Left lung (tissue), 10 donors: ENCODE measurements around the gene KNL1. TPM values are rescaled to one million over a fixed set of nuclear protein-coding genes. Genes with fewer than 3 reads are reported as not detected.

ENCODE experiments used
- ATAC-seq: fragments of 200-7000 bp; cut with Tn5 transposase; one replicate; pipeline ENCODE4 v1.9.1; 2020; ENCODE audit warnings: moderate library complexity
- DNase-seq, 4 donors: peaks; one replicate each; pipeline ENCODE4 v3.0.0-alpha.2; 2013 to 2020
- H3K27ac ChIP-seq, 2 donors: fragments of 200-600 bp; sonication (generic) in 1 of 2; one replicate each; pipeline versions ENCODE4 v1.5.0 to v1.8.0; 2020 to 2021
- H3K27me3 ChIP-seq, 2 donors: fragments of 200-600 bp; sonication (generic) in 1 of 2; one replicate each; pipeline versions ENCODE4 v1.5.0 to v1.8.0; 2020 to 2021
- H3K36me3 ChIP-seq, 2 donors: fragments of 200-600 bp; sonication (generic) in 1 of 2; one replicate each; pipeline versions ENCODE4 v1.5.0 to v1.8.0; 2020 to 2021
- H3K4me1 ChIP-seq, 2 donors: fragments of 200-600 bp; one replicate each; pipeline ENCODE4 v1.8.0; 2021
- H3K4me3 ChIP-seq, 2 donors: fragments of 200-600 bp; sonication (generic) in 1 of 2; one replicate each; pipeline versions ENCODE4 v1.5.0 to v1.8.0; 2020 to 2021; ENCODE audit warnings: mild to moderate bottlenecking in 1 of 2
- H3K9me3 ChIP-seq, 2 donors: fragments of 200-600 bp; sonication (generic) in 1 of 2; one replicate each; pipeline versions ENCODE4 v1.5.0 to v1.8.0; 2020 to 2021
- intact Hi-C, 2 donors: fragments of 100-400 bp; cut with DNase I; formaldehyde crosslinking; loops; one replicate each; pipeline versions ENCODE4 v1.11.2 to v1.14.2; 2022
- polyA plus RNA-seq, 6 donors: library from polyadenylated mRNA; unstranded; fragments of 120-200 nt; gene quantifications; one replicate each; pipeline ENCODE4 v1.2.1, GENCODE V29; 2013; ENCODE audit not compliant: insufficient read length in 6 of 6
- total RNA-seq, 2 donors: library from RNA; stranded (reverse); fragmentation: NEBNext Ultra II Directional; extraction: Animal tissue kit (Norgen Biotek cat#: 25700); gene quantifications; one replicate each; pipeline ENCODE4 v1.2.1, GENCODE V29; 2021
- TF ChIP-seq, protein P1 (sequence below), 2 donors: fragments of 200-600 bp; sonication (generic) in 1 of 2; IDR thresholded peaks; one replicate each; pipeline versions ENCODE4 v1.5.0 to v1.8.0; 2021; ENCODE audit warnings: antibody characterized with exemption in 2 of 2
- donor health status: DM: no; HTN: yes; CAD: no.
- donor health status: DM: no; HTN: no; CAD: no.

Gene KNL1
- total and polyA plus RNA-seq, 8 donors: 2.7 to 31.6 (median 16.6) TPM

GRCh38 chr15:40550341-40551037 lies 43.6 kb upstream of the KNL1 start:
- no peaks in the 10 kb centered on the region for H3K27me3 ChIP-seq
- peaks cover 0 to 86% of the 10 kb centered on the region in 2 donors for H3K36me3 ChIP-seq
- peak overlapping the region in 1 of 2 donors; percentile 60 for H3K27ac ChIP-seq
- H3K4me1 ChIP-seq: peaks cover 0 to 8% of the 10 kb centered on the region in 2 donors
- H3K4me3 ChIP-seq: no peak overlapping the region
- TF ChIP-seq, protein P1, sequence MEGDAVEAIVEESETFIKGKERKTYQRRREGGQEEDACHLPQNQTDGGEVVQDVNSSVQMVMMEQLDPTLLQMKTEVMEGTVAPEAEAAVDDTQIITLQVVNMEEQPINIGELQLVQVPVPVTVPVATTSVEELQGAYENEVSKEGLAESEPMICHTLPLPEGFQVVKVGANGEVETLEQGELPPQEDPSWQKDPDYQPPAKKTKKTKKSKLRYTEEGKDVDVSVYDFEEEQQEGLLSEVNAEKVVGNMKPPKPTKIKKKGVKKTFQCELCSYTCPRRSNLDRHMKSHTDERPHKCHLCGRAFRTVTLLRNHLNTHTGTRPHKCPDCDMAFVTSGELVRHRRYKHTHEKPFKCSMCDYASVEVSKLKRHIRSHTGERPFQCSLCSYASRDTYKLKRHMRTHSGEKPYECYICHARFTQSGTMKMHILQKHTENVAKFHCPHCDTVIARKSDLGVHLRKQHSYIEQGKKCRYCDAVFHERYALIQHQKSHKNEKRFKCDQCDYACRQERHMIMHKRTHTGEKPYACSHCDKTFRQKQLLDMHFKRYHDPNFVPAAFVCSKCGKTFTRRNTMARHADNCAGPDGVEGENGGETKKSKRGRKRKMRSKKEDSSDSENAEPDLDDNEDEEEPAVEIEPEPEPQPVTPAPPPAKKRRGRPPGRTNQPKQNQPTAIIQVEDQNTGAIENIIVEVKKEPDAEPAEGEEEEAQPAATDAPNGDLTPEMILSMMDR (IDR thresholded peaks at IDR 0.05): no peak
- DNase-seq: no peak
- ATAC-seq: peak; percentile 57
- intact Hi-C loops: no loop called here
- no peaks in the 10 kb centered on the region for H3K9me3 ChIP-seq

DNA sequence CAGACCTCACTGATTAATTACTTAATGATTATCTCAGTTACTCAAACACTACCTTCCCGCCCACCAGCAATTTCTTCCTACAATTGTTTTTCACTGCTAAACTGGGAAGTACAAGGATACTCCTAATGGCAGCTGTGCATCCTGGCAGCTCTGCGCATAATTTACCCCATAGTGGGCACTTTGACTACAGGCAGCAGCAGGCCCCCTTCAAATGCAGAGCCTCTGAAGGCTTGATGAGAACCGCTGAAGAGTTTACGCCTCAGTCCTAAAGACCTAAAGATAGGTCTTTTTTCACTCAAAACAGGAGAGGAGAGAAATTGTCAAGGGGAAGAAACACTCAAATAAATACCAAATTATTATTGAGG lies 39.9 kb upstream of the KNL1 start:
- H3K27me3 ChIP-seq: no peaks in the 10 kb centered on the region
- H3K9me3 ChIP-seq: no peaks in the 10 kb centered on the region
- no peak overlapping the region for H3K4me3 ChIP-seq
- H3K36me3 ChIP-seq: peaks cover 0 to 87% of the 10 kb centered on the region in 2 donors
- TF ChIP-seq, protein P1 (IDR thresholded peaks at IDR 0.05): no peak
- ATAC-seq (no peak), DNase-seq (no peak)
- intact Hi-C loops: no loop called here
- no peak overlapping the region for H3K27ac ChIP-seq
- peaks cover 0 to 12% of the 10 kb centered on the region in 2 donors for H3K4me1 ChIP-seq

DNA sequence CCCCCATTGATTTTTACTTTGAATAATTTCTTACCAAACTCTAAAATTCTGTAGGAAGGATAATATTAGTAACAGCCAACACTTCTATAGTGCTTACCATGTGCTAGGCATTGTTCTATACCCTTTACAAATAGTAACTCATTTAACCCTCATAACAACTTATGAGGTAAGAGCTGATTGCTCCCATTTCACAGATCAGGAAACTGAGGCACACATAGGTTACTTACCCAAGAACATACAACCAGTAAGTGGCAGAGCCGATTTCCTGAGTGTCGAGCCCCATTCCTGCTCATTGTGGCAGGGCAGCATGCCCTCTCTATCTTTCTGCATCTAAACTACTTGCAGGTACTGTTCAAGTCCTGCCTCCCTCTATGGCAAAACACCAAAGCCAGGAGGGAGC lies 38.2 kb upstream of the KNL1 start:
- intact Hi-C loops: no loop called here
- TF ChIP-seq, protein P1 (IDR thresholded peaks at IDR 0.05): no peak
- H3K36me3 ChIP-seq: peaks cover 0 to 81% of the 10 kb centered on the region in 2 donors
- peaks cover 0 to 6% of the 10 kb centered on the region in 2 donors for H3K4me1 ChIP-seq
- H3K4me3 ChIP-seq: no peak overlapping the region
- H3K9me3 ChIP-seq: no peaks in the 10 kb centered on the region
- no peak overlapping the region for H3K27ac ChIP-seq
- no peaks in the 10 kb centered on the region for H3K27me3 ChIP-seq
- no peak for DNase-seq
- ATAC-seq: no peak

GRCh38 chr15:40558952-40559742 lies 34.9 kb upstream of the KNL1 start:
- no peaks in the 10 kb centered on the region for H3K27me3 ChIP-seq
- H3K4me1 ChIP-seq: peaks cover 2 to 27% of the 10 kb centered on the region in 2 donors
- TF ChIP-seq, protein P1 (IDR thresholded peaks at IDR 0.05): no peak
- no peak for ATAC-seq
- H3K27ac ChIP-seq: no peak overlapping the region
- no peak overlapping the region for H3K4me3 ChIP-seq
- intact Hi-C loops: no loop called here
- no peak for DNase-seq
- H3K36me3 ChIP-seq: peaks cover 0 to 70% of the 10 kb centered on the region in 2 donors
- no peaks in the 10 kb centered on the region for H3K9me3 ChIP-seq

- ATAC-seq (no peak), DNase-seq (no peak)
- TF ChIP-seq, protein P1 (IDR thresholded peaks at IDR 0.05): no peak
- peaks cover 4 to 30% of the 10 kb centered on the region in 2 donors for H3K4me1 ChIP-seq
- H3K27me3 ChIP-seq: no peaks in the 10 kb centered on the region
- H3K4me3 ChIP-seq: no peak overlapping the region
- H3K36me3 ChIP-seq: peaks cover 0 to 37% of the 10 kb centered on the region in 2 donors
- intact Hi-C loops: no loop called here
- H3K9me3 ChIP-seq: no peaks in the 10 kb centered on the region
- H3K27ac ChIP-seq: no peak overlapping the region
Measured at GRCh38 chr15:40562691-40563090, 31.4 kb upstream of the KNL1 start.
